Measurements from ENCODE around the gene ERC2. TPM values are rescaled to one million over a fixed set of nuclear protein-coding genes. Genes with fewer than 3 reads are reported as not detected.
A peak's percentile ranks its signal among the peaks of the same experiment; 100 is the strongest.
"Not testable (repeated sequence)": the region's sequence is repeated elsewhere in the genome, so short reads cannot be mapped to it uniquely, and the experiment has no call there.

ERC2 gene
- polyA plus RNA-seq, 1 experiment, result 0.07 TPM

GRCh38 chr3:55505102-55505501 is 963.2 kb downstream of the ERC2 start:
- not testable (repeated sequence) for H3K9me3 ChIP-seq (ENCODE audit: control insufficient read depth, insufficient read depth, low read length)
- CTCF ChIA-PET, result interaction anchor here (2.8 kb wide), 1 partner anchor 216 kb away, joined by 8 read pairs; no protein-coding TSS in a partner anchor

GRCh38 chr3:55501905-55502304 is 966.4 kb downstream of the ERC2 start:
- ChIA-PET CTCF (no interaction called here), POLR2A (no interaction called here)
- H3K27ac ChIP-seq (ENCODE audit: low read depth, low read length), result no peak overlapping the region
- TF ChIP-seq CTCF (IDR thresholded peaks at IDR 0.05; ENCODE audit: low read depth, low read length), result no peak
- H3K4me3 ChIP-seq (ENCODE audit: low read depth, low read length), result no peak overlapping the region
- no peaks in the 10 kb centered on the region for H3K9me3 ChIP-seq (ENCODE audit: control insufficient read depth, insufficient read depth, low read length)
- no peaks in the 10 kb centered on the region for H3K27me3 ChIP-seq (ENCODE audit: control insufficient read depth, insufficient read depth, low read length)
- no peak for DNase-seq (ENCODE audit: low read depth, low spot score)

More at GRCh38 chr3:55505102-55505501, 963.2 kb downstream of the ERC2 start:
- DNase-seq (ENCODE audit: low read depth, low spot score); H3K27ac ChIP-seq (ENCODE audit: low read depth, low read length); H3K4me3 ChIP-seq (ENCODE audit: low read depth, low read length); POLR2A ChIA-PET; H3K27me3 ChIP-seq (ENCODE audit: control insufficient read depth, insufficient read depth, low read length): not testable (repeated sequence)
- peak; percentile 36 for TF ChIP-seq CTCF (IDR thresholded peaks at IDR 0.05; ENCODE audit: low read depth, low read length)

GRCh38 chr3:55500555-55501330 is 967.5 kb downstream of the ERC2 start:
- CTCF ChIA-PET, result interaction anchor here (0.6 to 1.0 kb wide), 2 partner anchors 16 to 47 kb away, joined by 3 to 7 read pairs; no protein-coding TSS in a partner anchor
- POLR2A ChIA-PET, result interaction anchor here (0.6 kb wide), 1 partner anchor 503 kb away, joined by 5 read pairs; no protein-coding TSS in a partner anchor
- Histone ChIP-seq H3K27me3 (ENCODE audit: control insufficient read depth, insufficient read depth, low read length) (no peaks in the 10 kb centered on the region), H3K9me3 (ENCODE audit: control insufficient read depth, insufficient read depth, low read length) (no peaks in the 10 kb centered on the region), H3K4me3 (ENCODE audit: low read depth, low read length) (no peak overlapping the region), H3K27ac (ENCODE audit: low read depth, low read length) (no peak overlapping the region)
- no peak for DNase-seq (ENCODE audit: low read depth, low spot score)
- no peak for TF ChIP-seq CTCF (IDR thresholded peaks at IDR 0.05; ENCODE audit: low read depth, low read length)

GRCh38 chr3:55498520-55498919 is 969.7 kb downstream of the ERC2 start:
- no peak for TF ChIP-seq CTCF (IDR thresholded peaks at IDR 0.05; ENCODE audit: low read depth, low read length)
- ChIA-PET POLR2A (no interaction called here), CTCF (no interaction called here)
- H3K27me3 ChIP-seq (ENCODE audit: control insufficient read depth, insufficient read depth, low read length), result no peaks in the 10 kb centered on the region
- no peak overlapping the region for H3K4me3 ChIP-seq (ENCODE audit: low read depth, low read length)
- no peak overlapping the region for H3K27ac ChIP-seq (ENCODE audit: low read depth, low read length)
- no peak for DNase-seq (ENCODE audit: low read depth, low spot score)
- H3K9me3 ChIP-seq (ENCODE audit: control insufficient read depth, insufficient read depth, low read length), result no peaks in the 10 kb centered on the region

GRCh38 chr3:55497250-55497649 is 971.0 kb downstream of the ERC2 start:
- Histone ChIP-seq H3K27ac (ENCODE audit: low read depth, low read length) (no peak overlapping the region), H3K4me3 (ENCODE audit: low read depth, low read length) (no peak overlapping the region), H3K27me3 (ENCODE audit: control insufficient read depth, insufficient read depth, low read length) (no peaks in the 10 kb centered on the region), H3K9me3 (ENCODE audit: control insufficient read depth, insufficient read depth, low read length) (no peaks in the 10 kb centered on the region)
- no peak for DNase-seq (ENCODE audit: low read depth, low spot score)
- no peak for TF ChIP-seq CTCF (IDR thresholded peaks at IDR 0.05; ENCODE audit: low read depth, low read length)
- POLR2A ChIA-PET, result no interaction called here
- CTCF ChIA-PET, result no interaction called here
